GM19043 (cell line): ENCODE data around the gene TM9SF4.

ENCODE experiments used
- ATAC-seq: cut with Tn5 transposase; IDR thresholded peaks from one replicate; pipeline ENCODE4 v1.9.1; 2021; ENCODE audit warnings: low read depth; ENCODE audit not compliant: unreplicated experiment

TM9SF4 gene

DNA sequence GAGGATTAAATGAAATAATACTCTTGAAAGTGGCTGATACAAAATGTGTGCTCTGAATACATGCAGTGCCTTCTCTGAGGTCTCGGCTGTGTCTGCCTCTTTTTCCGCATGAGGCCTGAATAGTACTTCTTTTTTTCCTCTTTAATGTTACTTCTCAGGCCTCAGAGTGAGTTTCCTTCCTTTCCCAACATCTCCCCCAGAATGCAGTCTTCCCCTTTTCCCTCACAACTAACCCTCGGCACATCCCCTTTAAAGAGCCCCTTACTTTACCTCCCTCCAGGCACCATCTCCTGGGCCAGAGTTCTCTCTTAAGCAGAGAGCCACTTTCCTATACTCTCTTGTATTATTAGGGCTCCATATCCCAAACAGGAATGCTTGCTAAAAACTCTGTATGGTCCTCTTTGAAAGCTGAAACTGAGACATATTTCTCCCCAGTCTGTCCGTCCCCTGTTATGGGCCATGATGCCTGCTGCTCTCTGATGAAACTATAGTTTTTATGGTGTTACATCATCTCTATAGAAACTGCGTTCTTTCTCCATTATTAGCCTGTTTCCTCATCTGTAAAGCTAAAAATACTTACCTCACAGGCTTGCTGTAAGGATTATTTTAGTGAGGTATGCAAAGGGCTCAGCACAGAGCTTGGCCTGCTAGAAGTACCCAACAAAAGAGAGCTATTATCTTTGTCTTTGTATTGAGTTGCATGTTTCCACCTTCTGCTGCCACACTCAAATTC is 95.8 kb downstream of the TM9SF4 start:
- ATAC-seq, result no peak

GRCh38 chr20:32205843-32206759 is 96.6 kb downstream of the TM9SF4 start:
- no peak for ATAC-seq

DNA sequence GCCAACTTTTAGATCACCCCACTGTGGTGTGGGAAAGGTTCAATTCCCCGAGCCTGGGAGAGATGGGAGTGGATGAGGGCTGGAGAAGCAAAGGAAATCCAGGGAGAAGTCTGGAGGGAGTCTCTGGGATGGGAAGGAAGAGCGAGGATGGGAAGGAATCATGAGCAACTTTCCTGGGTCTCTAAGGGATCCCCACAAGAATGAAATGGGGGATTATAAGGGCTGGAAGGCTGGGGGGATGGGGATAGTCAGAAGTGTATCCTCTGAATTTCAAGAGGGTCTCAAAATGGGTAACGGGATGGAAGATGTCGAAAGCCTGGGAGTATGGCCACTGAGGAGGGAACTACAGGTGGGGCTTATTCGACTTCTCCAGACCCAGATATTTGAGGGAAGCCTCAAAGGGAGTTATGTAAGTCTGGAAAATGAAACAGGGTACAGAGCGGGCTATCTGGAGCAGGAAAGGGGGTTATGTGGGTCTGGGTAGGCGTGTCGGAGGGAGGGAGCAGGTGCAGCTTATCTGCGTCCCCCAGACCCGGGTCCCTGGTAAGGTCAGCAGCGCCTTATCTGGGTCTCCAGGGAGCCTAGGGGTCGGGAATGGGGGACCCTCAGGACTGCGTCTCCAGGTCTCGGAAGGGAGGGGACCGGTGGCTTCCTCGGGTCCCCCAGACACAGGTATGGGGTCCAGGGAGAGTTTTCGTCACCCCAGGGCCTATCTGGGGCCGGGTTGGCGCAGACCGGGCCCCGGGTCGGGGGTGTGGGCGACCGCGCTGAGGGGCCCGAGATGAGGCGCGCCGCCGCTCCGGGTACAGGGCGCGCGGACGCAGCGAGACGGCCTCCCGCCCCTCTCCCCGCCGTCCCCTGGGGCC is 97.5 kb downstream of the TM9SF4 start:
- peak; percentile 17 for ATAC-seq

DNA sequence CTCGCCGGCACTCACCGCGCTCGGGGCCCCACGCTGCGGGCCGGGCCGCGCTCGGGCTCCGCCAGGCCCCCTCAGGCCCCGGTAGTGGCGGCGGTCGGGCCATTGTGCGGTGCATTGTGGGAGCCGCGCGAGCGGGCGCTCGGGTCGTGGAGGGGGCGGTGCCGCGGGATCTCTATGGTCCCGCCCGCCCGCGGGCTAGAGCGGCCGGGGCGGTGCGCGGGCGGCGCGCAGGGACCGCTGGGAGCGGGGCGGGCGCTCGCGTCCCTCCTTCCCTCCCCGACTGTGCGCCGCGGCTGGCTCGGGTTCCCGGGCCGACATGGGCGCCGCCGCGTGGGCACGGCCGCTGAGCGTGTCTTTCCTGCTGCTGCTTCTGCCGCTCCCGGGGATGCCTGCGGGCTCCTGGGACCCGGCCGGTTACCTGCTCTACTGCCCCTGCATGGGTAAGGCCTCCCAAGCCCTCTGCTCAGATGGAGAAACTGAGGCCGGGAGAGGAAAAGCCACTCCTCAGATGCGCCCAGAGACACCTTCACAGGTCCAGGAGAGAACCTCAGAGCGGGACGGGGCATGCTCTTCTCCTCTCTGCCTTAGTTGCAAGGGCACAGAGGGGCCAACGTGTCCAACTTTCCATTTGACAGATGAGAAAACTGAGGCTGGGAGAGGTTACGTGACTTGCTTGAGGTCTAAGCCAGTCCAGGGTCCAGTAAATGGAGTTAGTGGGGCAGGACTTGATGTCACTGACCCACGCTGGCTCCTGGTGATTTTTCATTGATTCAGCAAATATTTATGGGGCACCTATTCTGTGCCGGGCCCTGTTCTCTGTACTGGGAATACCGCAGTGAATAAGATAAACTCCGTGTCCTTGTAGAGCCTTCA is 98.3 kb downstream of the TM9SF4 start, which contains the start of the genes PLAGL2 and POFUT1:
Gene PLAGL2, minus strand, starts transcription at position 118 of the 873 bp plus-strand sequence. CDS start 5,565 bp downstream, outside the sequence.
Gene POFUT1, plus strand, starts transcription at position 255 of the 873 bp plus-strand sequence. Its CDS starts 62 bp downstream, at position 317.
- ATAC-seq, result peak; percentile 95

DNA sequence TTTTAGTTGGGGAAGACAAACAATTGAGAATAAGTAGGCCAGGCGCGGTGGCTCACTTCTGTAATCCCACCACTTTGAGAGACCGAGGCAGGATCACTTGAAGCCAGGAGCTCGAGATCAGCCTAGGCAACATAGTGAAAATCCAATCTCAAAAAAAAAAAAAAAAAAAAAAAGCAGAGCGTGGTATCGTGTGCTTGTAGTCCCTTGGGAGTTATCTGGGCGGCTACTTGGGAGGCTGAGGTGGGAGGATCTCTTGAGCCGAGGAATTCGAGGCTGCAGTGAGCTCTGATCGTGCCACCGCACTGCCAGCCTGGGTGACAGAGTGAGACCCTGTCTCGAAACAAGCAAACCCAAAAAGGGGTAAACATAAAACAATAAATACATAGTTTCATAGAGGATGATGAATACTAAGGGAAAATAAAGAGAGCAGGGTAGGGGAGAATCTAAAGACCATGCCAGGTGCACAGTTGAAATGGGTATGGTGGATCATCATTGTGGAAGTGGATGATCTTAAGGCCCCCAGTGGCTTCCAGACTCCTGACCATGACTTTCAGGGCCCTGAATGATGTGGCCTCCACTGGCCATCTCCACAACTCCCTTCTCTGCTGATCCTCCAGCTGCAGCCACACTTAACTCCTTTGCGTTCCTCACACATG is 99.1 kb downstream of the TM9SF4 start:
- no peak for ATAC-seq

GRCh38 chr20:32209850-32210605 is 100.5 kb downstream of the TM9SF4 start:
- no peak for ATAC-seq

DNA sequence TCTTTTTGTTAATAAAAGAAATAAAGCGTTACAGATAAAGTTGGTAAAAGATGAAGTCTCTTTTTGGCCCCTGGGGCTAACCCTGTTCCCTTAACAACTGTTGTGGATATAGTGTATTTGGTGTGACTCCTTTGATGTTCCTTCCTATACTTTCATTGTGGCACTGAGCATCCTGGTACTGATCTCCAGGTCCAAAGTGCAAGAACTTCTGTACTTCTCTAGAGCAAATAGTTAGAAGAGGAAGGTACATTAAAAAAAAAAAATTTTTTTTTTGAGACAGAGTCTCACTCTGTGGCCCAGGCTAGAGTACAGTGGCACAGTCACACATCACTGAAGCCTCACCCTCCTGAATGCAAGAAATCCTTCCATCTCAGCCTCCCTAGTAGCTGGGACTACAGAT is 104.4 kb downstream of the TM9SF4 start:
- no peak for ATAC-seq

- no peak for ATAC-seq
Measured at GRCh38 chr20:32215147-32215546, 105.6 kb downstream of the TM9SF4 start.

DNA sequence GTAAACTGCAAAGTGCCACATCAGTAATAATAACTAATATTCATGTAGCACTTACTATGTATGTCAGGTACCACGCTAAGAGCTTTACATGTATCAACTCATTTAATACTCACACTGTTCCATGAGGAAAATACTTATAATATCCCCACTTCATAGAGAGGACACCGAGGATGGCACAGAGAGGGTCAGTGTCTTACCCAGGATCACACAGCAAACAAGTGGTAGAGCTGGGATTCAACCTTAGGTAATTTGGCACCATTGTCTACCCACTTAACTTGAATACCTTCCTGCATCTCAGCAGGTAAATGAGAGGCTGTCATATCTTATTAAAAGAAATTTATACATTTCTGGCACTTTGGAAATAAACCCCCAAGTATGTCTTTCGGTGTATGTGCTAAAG is 106.2 kb downstream of the TM9SF4 start:
- no peak for ATAC-seq

DNA sequence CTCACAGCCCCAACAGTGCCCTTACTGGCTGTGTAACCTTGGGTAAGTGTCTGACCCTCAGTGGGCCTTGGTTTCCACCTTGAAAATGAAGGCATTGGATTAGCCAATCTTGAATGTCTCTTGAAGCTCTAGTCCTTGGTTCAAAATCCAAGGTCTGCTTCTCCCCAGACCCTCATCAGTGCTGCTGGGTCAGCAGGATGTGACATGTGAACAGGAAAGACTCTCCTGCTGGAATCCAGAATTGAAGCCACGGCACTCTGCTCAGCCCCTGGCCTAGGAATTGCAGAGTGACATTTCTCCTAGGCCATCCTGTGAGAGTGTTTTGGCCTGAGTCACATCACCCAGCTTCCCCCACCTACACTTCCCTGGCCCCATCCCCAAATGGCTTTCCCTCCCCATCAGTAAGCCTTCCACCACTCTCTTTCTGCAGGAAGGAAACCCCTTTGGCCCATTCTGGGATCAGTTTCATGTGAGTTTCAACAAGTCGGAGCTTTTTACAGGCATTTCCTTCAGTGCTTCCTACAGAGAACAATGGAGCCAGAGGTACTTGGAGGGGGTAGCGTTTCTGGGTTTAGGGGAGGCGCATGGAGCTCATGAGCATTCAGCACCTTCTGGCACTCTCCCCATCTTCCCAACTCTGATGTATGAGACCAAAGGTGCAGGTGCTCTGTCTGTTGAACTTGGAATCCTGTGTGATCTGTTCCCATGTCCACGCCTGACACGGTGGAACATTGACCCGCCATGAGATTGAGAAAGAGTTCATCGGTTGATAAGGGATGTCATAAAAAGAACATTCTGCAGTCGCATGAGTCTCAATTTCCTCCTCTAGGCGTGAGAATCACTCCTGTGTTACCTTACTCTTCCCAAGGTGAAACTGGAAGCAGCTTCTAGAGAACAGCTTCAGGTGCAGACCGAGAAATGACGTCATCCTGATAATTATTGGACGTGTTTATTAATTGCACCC is 106.9 kb downstream of the TM9SF4 start:
- ATAC-seq, result no peak
